NCI-H1105 treated with DMSO at 0.1 percent for 48 hours (cell line): ENCODE data around the gene WNT4.
A peak's percentile ranks its signal among the peaks of the same experiment; 100 is the strongest.

ENCODE experiments used
- DNase-seq: peaks from one replicate; lab custom pipeline; 2025; lab: John Stamatoyannopoulos, UW

The WNT4 gene

DNA sequence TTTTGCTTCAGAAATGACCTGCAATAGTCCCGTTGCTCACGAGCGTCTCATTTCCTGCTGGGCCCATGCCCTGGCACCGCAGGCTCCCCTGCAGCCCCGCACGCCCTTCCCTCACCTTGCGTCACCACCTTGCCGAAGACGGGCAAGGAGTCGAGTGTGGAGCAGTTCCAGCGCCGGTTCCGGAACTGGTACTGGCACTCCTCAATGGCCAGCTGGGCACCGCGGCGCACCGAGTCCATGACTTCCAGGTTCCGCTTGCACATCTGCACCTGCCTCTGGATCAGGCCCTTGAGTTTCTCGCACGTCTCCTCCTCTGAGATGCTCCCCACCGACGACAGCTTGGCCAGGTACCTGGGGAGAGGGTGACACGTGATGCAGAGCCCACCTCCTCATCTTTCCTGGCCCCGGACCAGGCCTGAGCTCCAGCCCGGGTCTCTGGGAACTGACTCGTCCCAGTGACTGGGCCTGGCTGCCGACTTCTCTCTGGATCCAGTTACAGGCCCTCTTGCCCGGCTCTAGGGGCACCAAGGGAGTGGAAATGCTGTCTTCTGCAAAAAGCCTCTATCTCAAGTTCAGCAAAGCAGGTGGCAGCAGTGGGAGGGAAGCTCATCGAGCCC, 13.3 kb downstream of the WNT4 start:
- no peak for DNase-seq

GRCh38 chr1:22128392-22128791, 14.5 kb downstream of the WNT4 start:
- no peak for DNase-seq

DNA sequence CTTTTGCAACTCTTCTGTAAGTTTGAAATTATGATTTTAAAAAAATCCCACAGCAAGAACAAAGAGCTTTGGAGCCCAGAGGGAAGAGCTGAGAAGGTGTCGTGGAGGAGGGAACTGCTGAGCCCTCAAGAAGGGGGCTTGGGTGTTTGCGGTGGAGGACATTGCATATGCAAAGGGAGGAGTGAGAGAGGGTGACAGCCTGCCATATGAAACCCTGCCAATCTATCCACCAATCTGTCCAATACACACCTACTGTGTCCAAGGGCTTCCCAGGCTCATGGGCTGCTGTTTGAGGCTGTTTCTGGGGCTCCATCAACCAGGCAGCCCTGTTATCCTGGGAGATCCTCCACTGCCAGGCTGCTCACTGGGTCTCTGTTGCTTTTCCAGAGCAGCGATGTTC, 15.2 kb downstream of the WNT4 start:
- no peak for DNase-seq

GRCh38 chr1:22127248-22127647, 15.6 kb downstream of the WNT4 start:
- DNase-seq, result no peak

- DNase-seq, result no peak
Observed at GRCh38 chr1:22126531-22126930, 16.4 kb downstream of the WNT4 start.

- no peak for DNase-seq
Observed at GRCh38 chr1:22124592-22125229, 18.2 kb downstream of the WNT4 start.

- DNase-seq, result no peak
Observed at GRCh38 chr1:22123901-22124404, 18.9 kb downstream of the WNT4 start.

- no peak for DNase-seq
Observed at GRCh38 chr1:22123071-22123390, 19.9 kb downstream of the WNT4 start.

GRCh38 chr1:22122273-22123070, 20.4 kb downstream of the WNT4 start:
- DNase-seq, result no peak

DNA sequence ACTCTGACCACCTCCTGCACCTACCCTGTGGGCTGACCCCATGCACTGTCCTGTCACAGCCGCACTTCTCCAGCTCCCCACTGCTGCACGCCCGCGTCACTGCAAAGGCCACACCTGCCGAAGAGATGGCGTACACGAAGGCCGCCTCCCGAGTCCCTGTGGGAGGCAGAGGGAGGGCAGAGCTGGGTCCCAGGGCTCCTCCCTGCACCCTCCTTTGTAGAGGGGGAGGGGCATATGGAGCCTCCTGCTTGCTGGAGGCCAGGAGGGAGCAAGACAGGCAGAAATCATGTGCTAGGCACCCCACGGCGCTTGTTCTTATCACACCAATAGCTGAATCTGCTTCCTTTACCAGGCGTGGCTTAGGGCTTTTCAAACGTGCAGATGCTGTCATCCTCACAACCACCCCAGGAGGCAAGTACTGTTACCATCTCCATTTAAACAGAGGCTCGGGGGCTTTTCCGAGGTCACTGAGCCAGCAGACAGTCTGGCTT, 21.4 kb downstream of the WNT4 start:
- DNase-seq, result no peak

GRCh38 chr1:22120469-22120790, 22.5 kb downstream of the WNT4 start:
- no peak for DNase-seq

DNA sequence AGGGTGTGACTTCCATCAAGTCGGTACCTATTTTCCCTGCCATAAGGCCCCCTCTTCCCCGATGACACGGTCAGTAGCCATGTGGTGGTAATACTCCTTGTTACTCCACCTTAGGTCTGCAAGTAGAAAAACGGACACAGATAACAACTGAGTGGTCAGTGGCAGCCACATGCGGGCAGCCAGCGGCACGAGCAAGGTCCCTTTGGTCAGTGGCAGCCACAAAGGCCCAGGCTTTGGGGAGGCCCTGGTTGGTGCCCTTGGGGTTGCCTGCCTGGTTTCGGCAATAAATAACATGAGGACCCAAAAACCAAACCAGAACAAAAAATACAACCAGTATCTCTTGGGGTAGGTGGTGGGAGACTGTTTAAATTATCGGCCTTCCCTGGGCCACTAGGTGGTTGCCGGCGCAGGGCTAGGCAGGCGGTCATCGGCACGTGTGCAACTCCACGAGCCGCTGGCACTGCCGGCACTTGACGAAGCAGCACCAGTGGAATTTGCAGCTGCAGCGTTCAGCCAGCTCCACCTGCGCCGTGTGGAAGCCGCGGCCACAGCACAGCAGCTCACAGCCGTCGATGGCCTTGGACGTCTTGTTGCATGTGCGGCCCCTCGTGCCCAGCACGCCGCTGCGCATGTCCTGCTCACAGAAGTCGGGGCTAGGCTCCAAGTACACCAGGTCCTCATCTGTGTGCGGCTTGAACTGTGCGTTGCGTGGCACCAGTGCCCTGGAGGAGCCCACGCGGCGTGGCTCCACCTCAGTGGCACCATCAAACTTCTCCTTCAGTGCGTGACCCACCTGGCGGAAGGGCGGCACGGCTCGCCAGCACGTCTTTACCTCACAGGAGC, 23.1 kb downstream of the WNT4 start:
- DNase-seq, result no peak

- DNase-seq, result no peak
Observed at GRCh38 chr1:22118291-22118992, 24.5 kb downstream of the WNT4 start.

- DNase-seq, result peak; percentile 4
Observed at GRCh38 chr1:22117851-22118250, 25.0 kb downstream of the WNT4 start.

GRCh38 chr1:22117238-22117637, 25.7 kb downstream of the WNT4 start:
- DNase-seq, result no peak

- DNase-seq, result no peak
Observed at GRCh38 chr1:22115286-22115685, 27.6 kb downstream of the WNT4 start.

DNA sequence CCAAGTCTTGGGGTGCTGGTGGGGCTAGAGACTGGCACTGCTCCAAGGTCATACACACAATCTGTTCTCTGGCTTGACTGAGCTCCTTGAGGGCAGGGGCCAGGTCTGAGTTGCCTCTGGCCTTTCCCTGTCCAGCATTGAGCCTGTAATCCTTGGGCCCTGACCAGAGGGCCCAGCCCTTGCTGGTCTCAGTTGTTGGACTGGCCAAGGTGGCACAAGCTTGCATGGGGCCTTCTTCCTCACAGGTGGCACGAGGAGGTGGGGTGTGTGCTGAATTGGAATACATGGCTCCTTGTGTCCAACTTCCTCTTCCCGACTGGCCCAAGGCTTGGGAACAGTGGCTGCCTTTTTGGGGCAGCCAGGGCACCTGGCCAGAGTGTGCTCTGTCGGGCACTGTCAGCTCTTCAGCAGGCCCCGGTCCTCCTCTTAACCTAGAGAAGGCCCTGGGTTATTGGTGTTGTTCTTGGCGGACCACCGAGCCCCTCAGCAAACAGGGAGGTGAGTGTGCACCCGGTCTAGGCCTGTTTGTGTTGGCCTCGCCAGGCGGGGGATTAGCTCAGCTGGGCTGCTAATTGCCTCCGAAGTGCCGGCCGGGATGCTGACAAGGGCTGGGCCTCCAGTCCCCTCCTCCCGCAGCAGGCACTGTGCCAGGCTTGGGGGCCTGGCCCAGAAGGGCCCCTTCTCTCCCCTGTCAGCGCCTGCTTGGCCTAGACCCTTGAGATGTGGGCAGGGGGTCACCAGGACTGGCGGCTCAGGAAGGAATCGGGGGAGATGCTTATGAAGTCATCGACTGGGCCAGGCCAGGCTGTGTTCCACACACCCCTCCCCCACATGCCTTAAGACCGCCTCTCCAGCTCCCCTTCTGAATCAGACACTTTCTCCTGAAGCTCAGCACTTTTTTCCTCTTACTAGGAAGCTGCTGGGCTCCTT, 28.5 kb downstream of the WNT4 start:
- no peak for DNase-seq

DNA sequence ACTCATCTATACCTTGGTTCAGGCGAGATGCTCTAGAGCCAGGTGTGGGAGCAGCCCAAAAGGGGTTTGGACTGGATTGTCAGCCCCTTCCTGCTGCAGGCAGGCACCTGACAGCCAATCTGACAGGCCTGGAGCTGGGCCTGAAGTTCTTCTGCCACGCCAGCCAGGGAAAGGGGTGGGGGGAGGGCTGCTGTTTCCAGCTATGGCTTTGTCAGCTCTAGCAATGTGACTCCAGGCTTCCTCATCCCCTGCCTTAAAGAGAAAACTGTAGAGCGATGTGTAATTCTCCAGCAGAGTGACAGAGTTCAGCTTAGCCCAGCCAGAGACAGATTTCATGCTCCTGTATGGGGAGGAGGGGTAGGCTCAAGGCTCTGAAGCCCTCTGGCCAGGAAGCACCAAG, 30.3 kb downstream of the WNT4 start:
- no peak for DNase-seq

DNA sequence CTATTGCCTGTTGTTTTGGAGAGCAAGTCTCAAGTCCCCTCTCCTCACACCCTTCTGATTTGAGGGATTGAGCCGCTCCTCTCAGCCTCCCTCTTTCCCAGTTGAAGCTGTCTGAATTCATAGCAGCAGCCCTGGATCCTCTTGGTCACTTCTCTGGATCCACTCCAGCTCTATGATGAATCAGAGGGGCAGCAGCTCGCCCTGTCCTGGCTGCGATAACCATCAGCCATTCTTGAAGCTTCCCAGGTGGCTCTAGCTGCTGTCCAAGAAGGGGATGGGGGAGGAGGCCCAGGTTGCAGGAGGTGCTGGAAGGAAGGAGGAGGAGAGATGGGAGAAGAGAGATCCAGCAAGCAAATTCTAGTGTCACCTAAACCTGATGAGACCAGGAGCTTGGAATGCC, 31.3 kb downstream of the WNT4 start:
- no peak for DNase-seq

DNA sequence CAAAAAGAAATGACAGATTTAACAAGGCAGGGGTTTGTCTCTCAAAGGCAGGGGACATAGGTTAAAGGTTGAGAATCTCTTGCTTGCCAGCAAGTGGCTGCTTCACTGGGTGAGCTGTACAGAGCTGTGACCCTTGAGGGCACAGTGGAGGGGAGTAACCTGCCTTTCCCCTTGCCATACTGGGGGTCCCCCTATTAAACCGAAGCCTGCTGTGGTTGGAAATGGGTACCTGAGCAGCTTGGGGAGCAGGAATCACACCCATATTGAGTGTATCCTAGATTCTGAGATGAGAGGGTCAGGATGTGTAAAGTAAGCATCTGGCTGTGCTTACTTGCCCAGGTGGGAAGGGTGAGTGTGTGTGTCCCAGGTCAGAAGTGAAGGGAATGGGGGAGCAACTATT, 31.8 kb downstream of the WNT4 start:
- DNase-seq, result no peak

DNA sequence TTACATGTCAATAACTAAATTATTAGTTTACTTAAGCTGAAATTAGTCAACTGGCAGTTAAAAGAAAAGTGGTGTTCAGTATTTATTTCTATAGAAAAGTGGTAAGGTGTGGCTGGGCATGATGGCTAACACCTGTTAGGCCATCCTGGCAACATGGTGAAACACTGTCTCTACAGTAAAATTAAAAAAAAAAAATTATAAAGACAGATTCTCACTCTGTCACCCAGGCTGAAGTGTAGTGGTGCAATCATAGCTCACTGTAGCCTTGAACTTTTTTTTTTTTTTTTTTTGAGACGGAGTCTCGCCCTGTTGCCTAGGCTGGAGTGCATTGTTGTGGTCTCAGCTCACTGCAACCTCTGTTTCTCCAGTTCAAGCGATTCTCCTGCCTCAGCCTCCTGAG, 32.9 kb downstream of the WNT4 start:
- no peak for DNase-seq
